GM19324 (cell line): Measurements from ENCODE around the gene MYO1D.

Experiments
- ATAC-seq: cut with Tn5 transposase; IDR thresholded peaks from one replicate; pipeline ENCODE4 v1.9.1; 2021; ENCODE audit warnings: mild to moderate bottlenecking, moderate library complexity; ENCODE audit not compliant: unreplicated experiment, low FRiP score

MYO1D gene

GRCh38 chr17:32861981-32862380, 14.9 kb downstream of the MYO1D start:
- ATAC-seq = no peak

GRCh38 chr17:32859857-32860525, 16.9 kb downstream of the MYO1D start:
- ATAC-seq = no peak

DNA sequence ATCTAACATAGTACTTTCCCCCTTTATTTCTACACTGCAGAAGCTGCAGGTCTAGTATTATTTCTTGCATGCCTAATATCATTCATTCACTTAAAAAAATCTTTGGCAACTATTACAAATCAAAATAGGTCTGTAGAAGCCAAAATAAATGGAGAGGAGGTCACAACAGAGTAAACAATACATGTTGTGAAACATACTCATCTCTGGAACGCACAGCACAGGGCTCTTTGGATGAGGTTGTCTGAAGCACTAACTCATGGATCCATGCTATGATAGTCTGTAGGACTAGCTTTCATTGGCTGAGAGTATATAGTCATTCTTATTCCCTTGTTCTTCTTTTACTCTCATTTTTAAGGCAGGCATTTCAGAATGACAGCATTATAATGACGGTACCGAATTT, 21.3 kb downstream of the MYO1D start:
- ATAC-seq = no peak

DNA sequence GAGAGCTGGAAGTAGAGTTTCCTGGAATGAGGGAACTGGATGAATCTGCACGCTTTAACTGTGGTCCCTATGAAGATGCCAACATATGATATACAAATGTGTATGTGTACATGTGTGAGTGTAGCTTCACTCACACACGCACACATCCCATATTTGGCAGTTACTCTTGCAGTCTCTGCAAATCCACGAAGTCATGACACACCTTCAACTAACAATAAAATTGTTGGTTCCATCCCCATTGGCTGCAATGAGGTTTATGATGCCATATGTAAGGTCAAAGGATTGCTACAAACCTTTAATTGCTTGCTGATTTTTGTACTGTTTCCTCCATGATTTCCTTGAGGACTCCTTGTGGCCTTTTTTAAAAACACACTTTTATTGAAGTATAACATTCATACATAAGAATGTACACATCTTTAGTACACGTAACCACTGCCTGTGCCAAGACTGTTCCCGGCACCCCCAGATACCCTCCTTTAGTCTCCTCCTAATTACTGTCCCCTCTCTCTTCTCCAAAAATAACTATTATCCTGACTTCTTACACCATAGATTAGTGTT, 22.0 kb downstream of the MYO1D start:
- ATAC-seq = no peak

GRCh38 chr17:32854207-32854606, 22.7 kb downstream of the MYO1D start:
- no peak for ATAC-seq

DNA sequence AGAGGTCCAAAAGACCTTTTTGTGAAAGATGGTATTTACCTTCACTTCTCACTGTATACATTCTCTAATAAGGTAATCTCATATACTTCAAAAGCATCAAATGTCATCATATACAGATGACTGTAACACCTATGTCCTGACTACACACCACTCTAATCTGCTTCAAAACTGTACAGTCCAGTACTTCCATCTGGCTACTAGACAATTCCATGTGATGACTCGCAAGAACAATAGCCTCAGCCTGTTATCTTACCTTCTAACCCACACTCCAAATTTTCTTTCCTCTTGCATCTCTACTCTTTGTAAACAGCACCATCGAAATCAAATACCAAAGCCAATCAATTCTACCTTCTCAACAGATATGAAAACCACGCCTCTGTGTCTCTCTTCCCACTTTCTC, 24.1 kb downstream of the MYO1D start:
- no peak for ATAC-seq

- no peak for ATAC-seq
These were observed 27.0 kb downstream of the MYO1D start for GRCh38 chr17:32849879-32850278.

GRCh38 chr17:32847977-32848376, 28.9 kb downstream of the MYO1D start:
- ATAC-seq = no peak

DNA sequence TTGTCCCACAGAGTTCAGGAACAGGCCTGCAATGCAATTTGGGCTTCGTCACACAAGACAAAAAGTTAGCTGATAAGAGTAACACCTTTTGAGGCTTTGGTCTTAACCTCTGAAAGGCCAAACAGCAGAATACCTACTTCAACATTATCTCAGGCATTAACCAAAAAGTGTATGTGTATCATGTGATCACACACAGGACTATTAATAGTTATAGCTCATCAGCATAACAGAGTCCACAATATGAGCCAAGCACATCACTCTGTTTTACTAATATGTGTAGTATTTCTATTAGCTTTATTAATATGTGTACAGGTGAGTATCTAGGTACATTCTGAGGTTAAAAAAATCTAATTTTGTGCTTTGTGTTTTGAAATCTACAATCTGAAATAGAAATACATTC, 30.8 kb downstream of the MYO1D start:
- ATAC-seq = no peak

GRCh38 chr17:32840241-32840640, 36.7 kb downstream of the MYO1D start:
- no peak for ATAC-seq

- no peak for ATAC-seq
These were observed 40.4 kb downstream of the MYO1D start for GRCh38 chr17:32836527-32836926.

- ATAC-seq = peak; percentile 81
These were observed 41.6 kb downstream of the MYO1D start for GRCh38 chr17:32835291-32835761.

DNA sequence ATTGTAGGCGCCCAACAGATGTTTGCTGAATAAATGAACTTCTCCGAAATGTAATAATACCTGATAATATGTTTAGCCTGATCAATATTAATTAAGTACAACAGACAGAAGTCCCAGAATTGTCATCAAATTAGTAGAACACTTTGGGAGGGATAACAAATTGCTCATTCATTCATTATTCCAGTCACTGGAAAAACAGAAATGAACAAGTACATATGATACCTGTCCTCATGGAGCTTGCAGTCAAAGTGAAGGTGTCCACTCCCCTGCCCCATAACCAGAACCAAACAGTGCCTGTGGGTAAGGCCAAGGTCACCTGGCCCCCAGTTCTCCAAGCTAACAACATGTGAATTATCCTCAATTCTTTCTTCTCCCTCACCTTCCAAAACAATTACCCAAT, 42.8 kb downstream of the MYO1D start:
- ATAC-seq = no peak

DNA sequence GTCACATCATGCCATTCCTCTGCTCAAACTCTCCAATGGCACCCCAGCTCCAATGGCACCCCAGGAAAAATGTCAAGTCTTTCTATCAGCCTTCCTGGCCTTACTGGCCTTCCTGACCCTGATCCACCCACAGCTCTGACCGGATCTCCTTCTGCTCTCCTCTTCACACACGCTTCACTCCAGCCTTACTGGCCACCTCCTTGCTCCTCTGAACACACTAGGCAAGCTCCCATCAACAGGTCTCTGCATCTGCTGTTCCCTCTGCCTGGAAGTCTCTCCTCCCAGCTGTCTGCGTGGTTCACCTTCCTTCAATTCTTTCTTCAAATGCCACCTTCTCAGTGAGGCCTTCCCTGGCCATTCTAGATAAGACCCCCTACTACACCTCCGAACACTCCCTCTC, 43.4 kb downstream of the MYO1D start:
- ATAC-seq = no peak

- ATAC-seq = no peak
These were observed 43.8 kb downstream of the MYO1D start for GRCh38 chr17:32833076-32833475.

GRCh38 chr17:32831627-32832243, 45.2 kb downstream of the MYO1D start:
- no peak for ATAC-seq

- no peak for ATAC-seq
These were observed 45.7 kb downstream of the MYO1D start for GRCh38 chr17:32831223-32831622.

DNA sequence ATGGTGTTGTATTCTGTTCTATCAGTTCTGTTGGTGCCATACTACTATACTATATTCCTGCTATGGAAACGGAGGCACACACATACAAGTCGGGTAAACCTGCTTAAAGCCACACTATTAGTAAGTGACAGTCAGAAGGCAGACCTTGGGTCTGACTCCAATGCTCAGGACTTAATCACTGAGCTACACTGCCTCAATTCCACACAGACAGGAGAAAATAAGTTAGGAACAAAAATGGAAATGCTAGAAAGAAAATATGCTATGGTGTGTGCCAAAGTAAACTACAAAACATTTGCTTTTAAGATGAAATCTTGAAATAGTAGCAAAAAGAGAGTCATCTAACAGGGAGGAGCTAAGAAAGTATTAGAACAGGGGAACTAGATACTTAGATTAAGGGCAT, 48.1 kb downstream of the MYO1D start:
- peak; percentile 13 for ATAC-seq

DNA sequence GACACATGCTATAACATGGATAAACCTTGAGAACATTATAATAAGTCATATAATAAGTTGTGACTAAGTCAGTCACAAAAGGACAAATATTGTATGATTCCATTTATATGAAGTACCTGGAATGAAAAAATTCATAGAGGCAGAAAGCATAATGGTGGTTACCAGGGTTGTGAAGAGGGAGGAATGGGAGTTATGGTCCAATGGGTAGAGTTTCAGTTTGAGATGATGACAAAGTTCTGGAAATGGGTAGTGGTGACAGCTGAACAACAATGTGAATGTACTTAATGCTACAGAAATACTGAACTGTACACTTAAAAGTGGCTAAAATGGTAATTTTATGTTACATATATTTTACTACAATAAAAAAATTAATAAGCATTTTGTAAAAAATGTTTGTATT, 49.7 kb downstream of the MYO1D start:
- ATAC-seq = no peak

- ATAC-seq = no peak
These were observed 50.8 kb downstream of the MYO1D start for GRCh38 chr17:32826076-32826475.

GRCh38 chr17:32824334-32824733, 52.6 kb downstream of the MYO1D start:
- no peak for ATAC-seq

- no peak for ATAC-seq
These were observed 53.9 kb downstream of the MYO1D start for GRCh38 chr17:32822996-32823395.
